Rectal smooth muscle tissue (tissue), 1 donor: ENCODE data around the gene IL17REL.

Source experiments
- H3K27ac ChIP-seq: one replicate; pipeline ENCODE4 v1.7.0; 2013; ENCODE audit warnings: low read depth, low read length, inconsistent platforms
- H3K27me3 ChIP-seq: one replicate; pipeline ENCODE4 v1.7.0; 2013; ENCODE audit warnings: low read length; ENCODE audit not compliant: control insufficient read depth, insufficient read depth
- H3K36me3 ChIP-seq: one replicate; pipeline ENCODE4 v1.7.0; 2013; ENCODE audit warnings: low read length; ENCODE audit not compliant: control insufficient read depth, insufficient read depth
- H3K4me1 ChIP-seq: one replicate; pipeline ENCODE4 v1.7.0; 2013; ENCODE audit warnings: low read length; ENCODE audit not compliant: control insufficient read depth, insufficient read depth
- H3K4me3 ChIP-seq: one replicate; pipeline ENCODE4 v1.7.0; 2013; ENCODE audit warnings: low read length
- H3K9ac ChIP-seq: one replicate; pipeline ENCODE4 v1.7.0; 2013; ENCODE audit warnings: low read length

The IL17REL gene

DNA sequence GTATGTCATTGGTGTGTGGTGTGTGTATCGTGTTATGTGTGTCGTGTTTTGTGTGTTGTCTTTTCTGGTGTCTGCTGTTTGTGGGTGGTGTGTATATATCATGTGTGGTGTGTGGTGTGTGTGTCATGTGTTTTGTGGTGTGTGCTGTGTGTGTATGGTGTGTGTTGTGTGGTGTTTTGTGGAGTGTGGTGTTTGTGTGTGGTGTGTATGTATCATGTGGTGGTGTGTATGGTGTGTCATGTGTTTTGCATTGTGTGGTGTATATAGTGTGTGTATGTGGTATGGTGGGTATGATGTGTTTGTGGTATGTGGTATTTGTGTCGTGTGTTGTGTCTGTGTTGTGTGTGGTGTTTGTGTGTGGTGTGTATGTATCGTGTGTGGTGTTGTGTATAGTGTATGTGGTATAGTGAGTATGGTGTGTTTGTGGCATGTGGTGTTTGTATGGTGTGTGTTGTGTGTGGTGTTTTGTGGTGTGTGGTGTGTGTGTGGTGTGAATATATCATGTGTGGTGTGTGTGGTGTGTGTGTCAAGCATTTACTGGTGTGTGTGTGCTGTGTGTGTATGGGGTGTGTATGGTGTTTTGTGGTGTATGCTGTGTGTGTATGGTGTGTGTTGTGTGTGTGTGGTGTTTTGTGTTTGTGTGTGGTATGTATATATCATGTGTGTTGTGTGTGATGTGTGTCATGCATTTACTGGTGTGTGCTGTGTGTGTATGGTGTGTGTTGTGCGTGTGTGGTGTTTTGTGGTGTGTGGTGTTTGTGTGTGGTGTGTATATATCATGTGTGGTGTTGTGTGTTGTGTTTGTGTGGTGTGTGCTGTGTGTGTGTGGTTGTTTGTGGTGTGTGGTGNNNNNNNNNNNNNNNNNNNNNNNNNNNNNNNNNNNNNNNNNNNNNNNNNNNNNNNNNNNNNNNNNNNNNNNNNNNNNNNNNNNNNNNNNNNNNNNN is 39.3 kb downstream of the IL17REL start:
- H3K36me3 ChIP-seq, result no peaks in the 10 kb centered on the region
- no peak overlapping the region for H3K9ac ChIP-seq
- no peak overlapping the region for H3K27ac ChIP-seq
- peaks cover 3% of the 10 kb centered on the region for H3K4me1 ChIP-seq
- no peak overlapping the region for H3K4me3 ChIP-seq
- no peaks in the 10 kb centered on the region for H3K27me3 ChIP-seq

- no peaks in the 10 kb centered on the region for H3K36me3 ChIP-seq
- no peak overlapping the region for H3K9ac ChIP-seq
- no peak overlapping the region for H3K27ac ChIP-seq
- no peaks in the 10 kb centered on the region for H3K27me3 ChIP-seq
- H3K4me1 ChIP-seq, result peaks cover 8% of the 10 kb centered on the region
- no peak overlapping the region for H3K4me3 ChIP-seq
Observed at GRCh38 chr22:49972163-49973017, 40.2 kb downstream of the IL17REL start.

- H3K36me3 ChIP-seq, result no peaks in the 10 kb centered on the region
- peak overlapping the region; percentile 72 for H3K27ac ChIP-seq
- H3K9ac ChIP-seq, result no peak overlapping the region
- H3K4me3 ChIP-seq, result peak overlapping the region; percentile 62
- H3K4me1 ChIP-seq, result peaks cover 12% of the 10 kb centered on the region
- no peaks in the 10 kb centered on the region for H3K27me3 ChIP-seq
Observed at GRCh38 chr22:49971232-49972162, 41.1 kb downstream of the IL17REL start.

DNA sequence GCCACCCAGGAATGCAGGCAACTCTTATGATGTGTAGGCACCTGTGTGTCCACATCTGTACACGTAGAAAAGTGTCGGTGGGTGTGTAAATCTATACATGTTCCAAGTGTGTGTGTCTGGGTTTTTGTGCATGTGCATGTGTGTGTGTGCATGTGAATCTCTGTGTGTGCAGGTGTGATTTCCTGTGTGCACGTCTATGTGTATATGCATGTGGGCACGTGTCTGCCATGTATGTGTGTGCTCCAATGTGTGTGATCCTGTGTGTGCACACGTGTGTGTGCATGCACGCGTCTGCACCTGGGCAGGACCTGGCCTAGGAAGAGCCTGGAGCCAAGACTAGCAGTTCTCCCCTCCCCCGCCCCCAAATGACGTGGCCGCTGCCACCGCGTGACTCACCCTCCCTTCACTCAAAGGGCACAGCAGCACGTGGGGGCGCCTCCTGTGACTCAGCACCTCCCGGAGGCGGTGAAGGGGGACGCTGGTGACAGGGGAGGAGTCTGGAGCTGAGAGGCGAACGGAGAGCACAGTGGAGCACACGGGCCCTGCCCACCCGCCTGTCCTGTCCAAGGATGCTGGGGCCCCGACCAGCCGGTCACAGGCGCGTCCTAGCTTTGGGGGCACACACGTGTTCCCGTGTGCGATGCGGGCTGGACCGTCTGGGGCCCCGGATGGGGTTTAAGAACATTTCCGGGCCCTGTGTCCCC is 41.9 kb downstream of the IL17REL start:
- Histone ChIP-seq H3K36me3 (no peaks in the 10 kb centered on the region), H3K27me3 (no peaks in the 10 kb centered on the region), H3K27ac (peak overlapping the region; percentile 72), H3K4me1 (peaks cover 12% of the 10 kb centered on the region), H3K9ac (no peak overlapping the region), H3K4me3 (peak overlapping the region; percentile 62)

DNA sequence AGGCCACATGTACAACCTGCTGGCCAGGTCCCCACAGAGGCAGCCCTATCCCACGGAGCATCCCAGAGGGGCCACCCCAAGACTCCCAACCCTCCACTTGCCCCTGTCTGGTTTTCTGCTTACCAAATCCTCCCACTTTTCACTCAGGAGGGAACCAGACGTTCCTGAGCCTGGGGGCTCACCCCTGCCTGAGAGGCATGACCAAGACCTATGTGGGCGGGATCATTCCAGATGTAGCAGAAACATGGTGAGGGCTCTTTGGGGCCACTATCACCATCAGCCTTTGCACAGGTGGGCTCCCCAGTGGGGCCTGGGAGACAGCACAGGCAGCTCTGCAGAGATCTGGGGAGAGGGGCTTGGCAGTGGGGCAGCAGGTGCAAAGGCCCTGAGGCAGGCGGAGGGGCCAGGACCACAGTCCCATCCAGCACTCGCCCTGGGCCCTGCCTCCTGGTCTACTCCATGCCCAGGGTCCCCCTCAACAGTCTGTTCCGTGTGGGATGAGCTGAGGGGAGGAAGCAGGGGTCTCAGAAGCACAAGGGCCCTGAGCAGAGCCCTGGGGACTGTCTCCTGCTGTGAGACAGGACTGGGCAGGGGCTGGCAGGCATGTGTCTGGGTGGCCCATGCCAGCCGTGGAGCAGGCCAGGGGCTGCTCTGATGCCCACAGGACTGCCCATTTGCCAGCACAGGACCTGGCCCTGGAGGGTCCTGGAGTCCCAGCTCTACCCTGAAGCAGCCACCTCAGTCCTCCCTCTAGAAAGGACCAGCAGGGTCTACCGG is 42.6 kb downstream of the IL17REL start:
- peaks cover 12% of the 10 kb centered on the region for H3K4me1 ChIP-seq
- no peak overlapping the region for H3K9ac ChIP-seq

DNA sequence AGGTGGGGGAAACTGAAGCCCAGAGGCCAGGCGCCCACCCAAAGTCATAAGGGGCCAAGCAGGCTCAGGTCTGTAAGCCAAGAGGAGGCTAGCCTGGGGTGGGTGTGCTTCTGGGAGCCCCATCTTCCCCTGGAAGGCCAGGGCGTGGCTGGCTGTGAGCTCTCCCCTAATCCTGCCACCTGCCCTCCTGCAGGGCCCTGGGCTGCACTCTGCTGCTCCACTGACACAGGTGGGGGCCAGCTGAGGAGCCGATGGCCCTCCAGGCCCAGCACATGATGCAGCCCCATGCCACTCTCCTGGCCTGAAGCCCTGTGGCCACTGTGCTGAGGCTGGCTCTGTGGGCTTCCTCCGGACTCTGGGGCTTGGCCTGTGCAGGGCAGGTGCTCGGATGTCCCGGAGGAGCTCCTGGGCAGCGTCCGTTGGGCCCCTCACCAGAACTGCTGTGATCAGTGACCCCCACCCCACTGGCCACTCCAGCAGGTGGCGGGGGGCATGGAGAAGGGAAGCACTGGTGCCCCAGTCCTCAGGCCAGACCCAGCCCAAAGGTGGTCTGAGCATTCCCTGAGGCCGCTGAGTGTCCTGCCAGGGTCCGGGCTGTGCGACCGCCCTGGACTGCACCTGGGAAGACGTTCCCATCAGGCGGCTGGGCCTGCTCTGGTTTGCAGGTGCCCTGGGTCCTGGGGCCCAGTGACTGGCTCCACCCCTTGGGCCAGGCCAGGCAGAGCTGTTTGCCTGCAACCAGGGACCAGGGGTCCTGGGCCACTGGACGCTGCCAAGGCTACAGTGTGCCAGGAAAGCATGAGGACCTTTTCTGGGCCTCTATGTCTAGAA is 43.5 kb downstream of the IL17REL start:
- Histone ChIP-seq H3K27ac (no peak overlapping the region), H3K36me3 (no peaks in the 10 kb centered on the region), H3K27me3 (no peaks in the 10 kb centered on the region), H3K4me3 (no peak overlapping the region), H3K9ac (no peak overlapping the region), H3K4me1 (peaks cover 12% of the 10 kb centered on the region)

More for the DNA sequence above, 42.6 kb downstream of the IL17REL start:
- no peak overlapping the region for H3K4me3 ChIP-seq
- no peak overlapping the region for H3K27ac ChIP-seq
- no peaks in the 10 kb centered on the region for H3K27me3 ChIP-seq
- no peaks in the 10 kb centered on the region for H3K36me3 ChIP-seq

DNA sequence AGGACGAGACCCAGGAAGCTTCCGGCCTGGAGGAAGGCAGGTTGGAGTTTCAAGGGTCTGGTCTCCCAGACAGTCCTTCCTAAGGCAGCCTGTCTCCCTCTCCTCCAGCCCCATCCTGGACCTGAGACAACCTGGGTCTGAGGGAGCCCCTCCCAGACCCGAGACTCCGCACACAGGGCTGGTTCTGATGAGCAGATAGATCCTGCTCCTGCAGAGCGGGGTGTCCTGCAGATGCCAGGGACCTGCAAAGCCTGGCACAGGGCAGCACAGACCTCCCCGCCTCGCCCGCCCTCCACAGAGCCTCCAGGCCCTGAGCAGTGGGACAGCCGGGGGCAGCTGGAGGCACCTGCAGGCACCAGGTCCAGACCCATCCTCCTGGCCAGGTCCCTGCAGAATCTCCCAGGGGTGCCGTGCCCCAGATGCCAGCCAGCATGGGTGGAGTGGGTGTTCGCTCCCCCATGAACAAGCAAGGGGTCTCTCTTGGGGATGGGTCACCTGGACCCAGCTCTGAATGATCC is 44.2 kb downstream of the IL17REL start:
- no peak overlapping the region for H3K4me3 ChIP-seq
- no peak overlapping the region for H3K9ac ChIP-seq
- no peak overlapping the region for H3K27ac ChIP-seq
- peaks cover 3% of the 10 kb centered on the region for H3K36me3 ChIP-seq
- H3K4me1 ChIP-seq, result peaks cover 16% of the 10 kb centered on the region
- H3K27me3 ChIP-seq, result no peaks in the 10 kb centered on the region

GRCh38 chr22:49967706-49968208 is 44.8 kb downstream of the IL17REL start:
- no peak overlapping the region for H3K9ac ChIP-seq
- peaks cover 9% of the 10 kb centered on the region for H3K36me3 ChIP-seq
- H3K27ac ChIP-seq, result peak overlapping the region; percentile 56
- peak overlapping the region; percentile 16 for H3K4me3 ChIP-seq
- no peaks in the 10 kb centered on the region for H3K27me3 ChIP-seq
- peaks cover 20% of the 10 kb centered on the region for H3K4me1 ChIP-seq

DNA sequence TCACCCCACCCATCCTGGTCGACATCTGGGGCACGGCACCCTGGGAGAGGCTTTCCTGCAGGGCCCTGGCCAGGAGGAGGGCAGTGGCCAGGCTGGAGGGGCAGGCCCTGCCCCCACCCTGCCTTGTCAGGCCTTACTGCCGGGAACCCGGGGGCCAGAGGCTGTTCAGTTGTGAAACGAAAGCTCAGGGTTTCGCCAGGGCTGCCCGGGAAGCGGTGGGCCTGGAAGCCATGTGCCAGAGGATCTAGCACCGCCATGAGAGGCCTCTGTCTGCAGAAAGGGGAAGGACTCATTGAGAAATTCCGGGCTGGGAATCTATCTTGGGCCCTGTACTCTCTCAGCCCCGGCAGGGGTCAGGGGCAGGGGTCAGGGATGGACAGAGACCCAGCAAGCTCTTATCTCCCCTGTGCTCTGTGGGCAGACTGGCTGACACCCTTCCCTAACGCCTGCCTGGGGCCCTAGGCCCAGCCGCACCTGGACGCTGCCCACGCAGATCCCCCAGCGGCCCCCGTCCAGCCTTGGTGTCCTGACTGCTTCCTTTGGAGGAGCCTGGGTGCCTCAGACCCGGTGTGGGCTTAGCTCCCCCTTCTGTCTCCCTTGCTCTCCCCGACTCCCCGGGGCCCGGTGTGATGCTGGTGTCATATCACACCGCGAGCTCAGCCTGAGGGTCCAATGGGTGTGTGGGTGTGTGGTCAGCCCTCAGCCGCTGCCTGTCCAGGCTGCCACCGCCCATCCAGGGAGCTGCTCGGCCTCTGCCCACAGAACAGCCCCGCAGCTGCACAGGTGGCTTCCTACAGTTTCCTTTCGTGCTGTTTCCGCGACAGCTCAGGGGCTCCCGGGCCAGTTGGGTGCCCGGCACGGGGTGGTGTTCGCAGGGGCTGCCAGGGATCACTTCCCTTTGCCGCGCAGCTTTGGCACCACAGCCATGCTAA is 45.5 kb downstream of the IL17REL start:
- Histone ChIP-seq H3K4me1 (peaks cover 24% of the 10 kb centered on the region), H3K36me3 (peaks cover 9% of the 10 kb centered on the region), H3K4me3 (peak overlapping the region; percentile 16), H3K27ac (peak overlapping the region; percentile 56), H3K9ac (no peak overlapping the region), H3K27me3 (no peaks in the 10 kb centered on the region)
